GM20000 (cell line): ENCODE measurements around the gene FARSB.

Source experiments
- DNase-seq: peaks from one replicate; pipeline ENCODE4 v3.0.0; 2012; ENCODE audit warnings: low spot score
- CTCF ChIP-seq: IDR thresholded peaks from 2 replicates; pipeline ENCODE4 v1.5.1; 2012; ENCODE audit warnings: mild to moderate bottlenecking, control low read depth; ENCODE audit errors: extremely low read depth, missing control alignments

Gene FARSB

GRCh38 chr2:222568865-222569264 lies 87.0 kb downstream of the FARSB start:
- DNase-seq, result no peak
- no peak for TF ChIP-seq CTCF

GRCh38 chr2:222566229-222566628 lies 89.7 kb downstream of the FARSB start:
- no peak for DNase-seq
- no peak for TF ChIP-seq CTCF

- no peak for TF ChIP-seq CTCF
- no peak for DNase-seq
Measured at GRCh38 chr2:222563936-222564335, 92.0 kb downstream of the FARSB start.

GRCh38 chr2:222563106-222563718 lies 92.7 kb downstream of the FARSB start:
- TF ChIP-seq CTCF, result no peak
- DNase-seq, result no peak

- TF ChIP-seq CTCF, result peak; percentile 45
Measured at GRCh38 chr2:222561817-222562645, 93.9 kb downstream of the FARSB start.

GRCh38 chr2:222561151-222561550 lies 94.7 kb downstream of the FARSB start:
- TF ChIP-seq CTCF, result no peak
- DNase-seq, result no peak

More at GRCh38 chr2:222561817-222562645, 93.9 kb downstream of the FARSB start:
- DNase-seq, result peak; percentile 71

- DNase-seq, result no peak
- no peak for TF ChIP-seq CTCF
Measured at GRCh38 chr2:222554517-222554916, 101.4 kb downstream of the FARSB start.
